BE2C (cell line): ENCODE measurements around the gene HEPHL1.

Experiments
- DNase-seq: peaks from one replicate; pipeline ENCODE4 v3.0.0-alpha.2; 2020
- H3K27me3 ChIP-seq: fragments of 250-450 bp; sonication (Bioruptor Pico); 2 replicates; pipeline ENCODE4 v1.5.1; 2020; ENCODE audit warnings: mild to moderate bottlenecking
- H3K36me3 ChIP-seq: fragments of 250-450 bp; sonication (Bioruptor Pico); 2 replicates; pipeline ENCODE4 v1.5.1; 2020; ENCODE audit warnings: mild to moderate bottlenecking
- H3K4me1 ChIP-seq: fragments of 250-450 bp; sonication (Bioruptor Pico); 2 replicates; pipeline ENCODE4 v1.5.1; 2020
- H3K4me3 ChIP-seq: 2 replicates; pipeline ENCODE4 v1.5.1; 2011; ENCODE audit warnings: low read depth, low read length
- H3K9me3 ChIP-seq: fragments of 250-450 bp; sonication (Bioruptor Pico); 2 replicates; pipeline ENCODE4 v1.5.1; 2020
- CTCF ChIP-seq: IDR thresholded peaks from 2 replicates; pipeline ENCODE4 v1.5.1; 2012; ENCODE audit warnings: mild to moderate bottlenecking, low read depth, low read length

The HEPHL1 gene

GRCh38 chr11:93993747-93994146 is 27.4 kb upstream of the HEPHL1 start:
- no peak for TF ChIP-seq CTCF
- H3K9me3 ChIP-seq: peaks cover 3% of the 10 kb centered on the region; the same call in 1 of the 2 replicates
- H3K4me1 ChIP-seq: peaks cover 4% of the 10 kb centered on the region; the same call in 1 of the 2 replicates
- DNase-seq: no peak
- H3K4me3 ChIP-seq: no peak overlapping the region
- H3K27me3 ChIP-seq: no peaks in the 10 kb centered on the region
- H3K36me3 ChIP-seq: no peaks in the 10 kb centered on the region

GRCh38 chr11:93997741-93998140 is 23.4 kb upstream of the HEPHL1 start:
- no peak for DNase-seq
- H3K36me3 ChIP-seq: no peaks in the 10 kb centered on the region
- H3K4me1 ChIP-seq: no peaks in the 10 kb centered on the region
- no peaks in the 10 kb centered on the region for H3K27me3 ChIP-seq
- TF ChIP-seq CTCF: no peak
- no peaks in the 10 kb centered on the region for H3K9me3 ChIP-seq
- H3K4me3 ChIP-seq: no peak overlapping the region

- DNase-seq: no peak
- H3K36me3 ChIP-seq: no peaks in the 10 kb centered on the region
- H3K4me3 ChIP-seq: no peak overlapping the region
- H3K9me3 ChIP-seq: no peaks in the 10 kb centered on the region
- no peak for TF ChIP-seq CTCF
- H3K27me3 ChIP-seq: no peaks in the 10 kb centered on the region
- H3K4me1 ChIP-seq: no peaks in the 10 kb centered on the region
Measured at GRCh38 chr11:94000659-94001058, 20.5 kb upstream of the HEPHL1 start.

GRCh38 chr11:94002226-94002625 is 18.9 kb upstream of the HEPHL1 start:
- DNase-seq: no peak
- Histone ChIP-seq H3K9me3 (no peaks in the 10 kb centered on the region), H3K36me3 (no peaks in the 10 kb centered on the region), H3K27me3 (no peaks in the 10 kb centered on the region), H3K4me3 (no peak overlapping the region), H3K4me1 (no peaks in the 10 kb centered on the region)
- no peak for TF ChIP-seq CTCF

- Histone ChIP-seq H3K36me3 (no peaks in the 10 kb centered on the region), H3K9me3 (no peaks in the 10 kb centered on the region), H3K27me3 (no peaks in the 10 kb centered on the region), H3K4me3 (no peak overlapping the region), H3K4me1 (no peaks in the 10 kb centered on the region)
- no peak for TF ChIP-seq CTCF
- DNase-seq: no peak
Measured at GRCh38 chr11:94007426-94007825, 13.7 kb upstream of the HEPHL1 start.

GRCh38 chr11:94007906-94008305 is 13.2 kb upstream of the HEPHL1 start:
- no peak for DNase-seq
- no peaks in the 10 kb centered on the region for H3K4me1 ChIP-seq
- H3K4me3 ChIP-seq: no peak overlapping the region
- TF ChIP-seq CTCF: no peak
- H3K9me3 ChIP-seq: no peaks in the 10 kb centered on the region
- no peaks in the 10 kb centered on the region for H3K36me3 ChIP-seq
- no peaks in the 10 kb centered on the region for H3K27me3 ChIP-seq
